Gastrocnemius medialis (tissue), 4 donors: ENCODE measurements around the gene ASIC2.

ENCODE experiments used
- CTCF ChIP-seq, 5 experiments: fragments of 450-650 bp in 3 of 5; fragments of 200-600 bp in 2 of 5; sonication (generic) in 2 of 5; IDR thresholded peaks in 4 of 5; conservative IDR thresholded peaks in 1 of 5; 1 replicate in 4 of 5; 2 replicates in 1 of 5; pipeline ENCODE4 v1.5.1; 2016 to 2019; ENCODE audit warnings: antibody characterized with exemption in 5 of 5, mild to moderate bottlenecking in 3 of 5, moderate library complexity in 3 of 5
- POLR2A ChIP-seq, 2 donors: fragments of 450-650 bp; IDR thresholded peaks; one replicate each; pipeline ENCODE4 v1.6.1; 2017; ENCODE audit warnings: antibody characterized with exemption in 2 of 2, mild to moderate bottlenecking in 2 of 2, moderate library complexity in 2 of 2

- no peak for TF ChIP-seq CTCF (IDR thresholded peaks at IDR 0.05 in 4 of 5, conservative IDR thresholded peaks at IDR 0.05 in 1 of 5)
- TF ChIP-seq POLR2A (IDR thresholded peaks at IDR 0.05) = no peak
Observed at GRCh38 chr17:33099252-33099651, 193.8 kb downstream of the ASIC2 start.
